Dendritic cell treated with granulocyte-macrophage colony-stimulating factor and Interleukin-4, amounts not matched to agents 40 ng/mL and 50 ng/mL, for 4 days (primary cell): ENCODE data around the gene KLHL6.
A peak's percentile ranks its signal among the peaks of the same experiment; 100 is the strongest.

Experiments
- H3K27ac Mint-ChIP-seq: one replicate; pipeline ENCODE4 v1.8.0; 2022; ENCODE audit warnings: mild to moderate bottlenecking, mixed read lengths
- H3K27me3 Mint-ChIP-seq: one replicate; pipeline ENCODE4 v1.8.0; 2022; ENCODE audit warnings: mild to moderate bottlenecking, mixed read lengths
- H3K36me3 Mint-ChIP-seq: one replicate; pipeline ENCODE4 v1.8.0; 2022; ENCODE audit warnings: low read depth, mixed read lengths
- H3K4me1 Mint-ChIP-seq: one replicate; pipeline ENCODE4 v1.8.0; 2022; ENCODE audit warnings: low read depth, mixed read lengths
- H3K4me3 Mint-ChIP-seq: one replicate; pipeline ENCODE4 v1.8.0; 2022; ENCODE audit warnings: mild to moderate bottlenecking, moderate library complexity, mixed read lengths
- H3K9me3 Mint-ChIP-seq: one replicate; pipeline ENCODE4 v1.8.0; 2022; ENCODE audit warnings: mixed read lengths
- intact Hi-C: fragments of 100-400 bp; cut with micrococcal nuclease; formaldehyde crosslinking; loops from one replicate; pipeline ENCODE4 v1.15.0; 2022

KLHL6 gene

DNA sequence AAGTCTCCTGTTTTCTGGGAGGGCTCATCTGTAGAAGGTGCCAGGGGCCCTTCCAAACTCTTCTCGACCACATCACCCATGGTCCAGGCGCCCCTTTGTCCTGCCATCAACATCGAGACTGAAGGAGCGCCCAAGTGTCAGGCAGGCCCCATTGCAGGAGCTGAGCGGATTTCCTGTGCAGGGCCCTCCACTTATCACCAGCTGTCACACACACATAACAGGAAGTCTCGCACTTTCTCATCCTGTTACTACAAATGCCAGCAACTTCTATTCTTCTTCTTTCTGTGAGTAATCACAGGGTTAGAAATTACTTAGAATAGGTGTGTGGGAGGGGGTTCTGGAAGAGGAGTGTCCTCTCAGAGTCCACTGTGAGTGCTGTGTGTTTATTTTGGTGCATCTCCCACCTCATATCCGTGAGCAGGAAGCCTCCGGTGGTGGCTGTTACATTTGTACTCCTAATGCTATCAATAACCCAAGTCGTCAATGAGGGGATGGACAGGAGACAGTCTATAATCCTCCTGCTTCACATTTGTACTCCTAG lies at the start of gene KLHL6:
Gene KLHL6, minus strand, starts transcription at position 166 of the 541 bp plus-strand sequence. Its CDS starts 53 bp downstream, at position 113.
- peak within 1 kb of the TSS; percentile 85 for H3K4me3 Mint-ChIP-seq
- H3K4me1 Mint-ChIP-seq: peaks cover 52% of the 10 kb centered on the region
- intact Hi-C loops: no loop called here
- H3K27me3 Mint-ChIP-seq: no peaks in the 10 kb centered on the region
- peak within 1 kb of the TSS; percentile 92 for H3K27ac Mint-ChIP-seq
- H3K9me3 Mint-ChIP-seq: no peaks in the 10 kb centered on the region
- peaks cover 14% of the 10 kb centered on the region for H3K36me3 Mint-ChIP-seq

DNA sequence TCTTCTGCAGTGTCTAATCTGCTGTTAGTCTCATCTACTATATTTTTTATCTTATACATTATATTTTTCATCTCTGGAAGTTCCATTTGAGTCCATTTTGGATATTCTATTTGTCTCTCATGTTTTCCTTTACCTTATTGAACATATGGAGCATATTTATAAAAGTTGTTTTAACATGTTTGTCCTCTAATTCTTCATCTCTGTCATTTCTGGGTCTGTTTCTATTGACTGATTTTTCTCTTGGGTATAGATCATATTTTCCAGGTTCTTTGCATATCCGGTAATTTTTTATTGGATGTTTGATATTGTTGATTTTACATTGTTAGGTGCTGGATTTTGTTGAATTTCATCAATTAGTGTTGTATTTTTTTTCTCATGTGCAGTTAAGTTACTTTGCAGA lies 42.5 kb upstream of the KLHL6 start:
- no peak overlapping the region for H3K27ac Mint-ChIP-seq
- H3K4me1 Mint-ChIP-seq: peaks cover 1% of the 10 kb centered on the region
- H3K9me3 Mint-ChIP-seq: peaks cover 23% of the 10 kb centered on the region
- no peaks in the 10 kb centered on the region for H3K27me3 Mint-ChIP-seq
- H3K4me3 Mint-ChIP-seq: no peak overlapping the region
- intact Hi-C loops: no loop called here
- peaks cover 6% of the 10 kb centered on the region for H3K36me3 Mint-ChIP-seq

DNA sequence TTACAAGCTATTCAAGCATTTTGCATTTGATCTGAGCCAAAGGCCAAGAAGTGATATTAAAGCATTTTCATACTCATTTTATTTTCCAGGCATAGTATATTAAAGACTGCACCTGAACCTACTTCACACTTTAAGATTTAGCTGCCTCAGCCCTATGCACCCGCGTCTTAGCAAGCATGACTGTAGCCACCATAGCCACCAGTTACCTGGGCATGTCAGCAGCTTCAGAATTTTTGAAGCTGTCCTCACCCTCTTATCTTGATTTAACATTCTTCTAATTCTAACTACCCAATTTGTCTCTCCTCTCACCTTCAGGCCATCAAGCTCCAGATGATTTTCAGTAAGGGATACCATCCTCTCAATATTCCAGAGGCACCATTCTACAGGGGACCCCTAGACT lies 39.1 kb upstream of the KLHL6 start:
- peaks cover 26% of the 10 kb centered on the region for H3K4me1 Mint-ChIP-seq
- peaks cover 6% of the 10 kb centered on the region for H3K36me3 Mint-ChIP-seq
- H3K27me3 Mint-ChIP-seq: no peaks in the 10 kb centered on the region
- no peak overlapping the region for H3K27ac Mint-ChIP-seq
- intact Hi-C loops: no loop called here
- peaks cover 23% of the 10 kb centered on the region for H3K9me3 Mint-ChIP-seq
- no peak overlapping the region for H3K4me3 Mint-ChIP-seq

- H3K9me3 Mint-ChIP-seq: peaks cover 18% of the 10 kb centered on the region
- H3K27ac Mint-ChIP-seq: peak overlapping the region; percentile 12
- H3K36me3 Mint-ChIP-seq: peaks cover under 1% of the 10 kb centered on the region
- no peak overlapping the region for H3K4me3 Mint-ChIP-seq
- intact Hi-C loops: loop anchor here (1.0 kb wide), 1 partner anchor 124 kb away; no protein-coding TSS in a partner anchor
- no peaks in the 10 kb centered on the region for H3K27me3 Mint-ChIP-seq
- peaks cover 34% of the 10 kb centered on the region for H3K4me1 Mint-ChIP-seq
Measured at GRCh38 chr3:183592821-183593220, 37.3 kb upstream of the KLHL6 start.

DNA sequence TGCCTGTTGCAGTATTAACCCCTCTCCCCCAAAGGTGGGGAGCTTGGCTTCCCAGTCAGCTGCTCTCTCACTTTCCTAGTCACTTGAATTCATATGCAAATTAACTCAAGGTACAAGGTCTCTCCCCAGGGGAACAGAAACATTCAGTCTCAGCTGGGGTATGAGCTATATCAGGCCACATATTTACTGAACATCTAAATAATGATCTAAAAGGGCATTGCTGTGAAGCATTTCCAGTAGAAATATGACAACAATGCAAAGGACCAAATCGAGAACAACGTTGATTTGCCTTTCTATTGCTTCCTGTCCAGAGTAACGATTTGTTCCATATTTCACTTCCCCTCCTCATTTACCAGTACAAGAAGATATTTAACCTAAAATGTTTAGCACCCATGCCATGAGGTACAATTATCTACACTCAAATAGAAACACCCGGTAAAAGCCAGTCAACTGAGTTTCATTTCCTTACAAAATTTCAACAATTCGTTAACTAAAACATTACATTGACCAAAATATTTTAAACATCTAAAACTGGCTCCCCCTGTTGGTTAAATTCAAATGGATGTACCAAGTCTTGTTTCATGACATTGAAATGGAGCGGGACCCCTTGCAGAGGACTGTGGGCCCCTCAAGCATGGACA lies 36.5 kb upstream of the KLHL6 start:
- Mint-ChIP-seq H3K4me1 (peaks cover 42% of the 10 kb centered on the region), H3K9me3 (peaks cover 14% of the 10 kb centered on the region), H3K27ac (peak overlapping the region; percentile 12), H3K27me3 (no peaks in the 10 kb centered on the region), H3K36me3 (no peaks in the 10 kb centered on the region), H3K4me3 (peak overlapping the region; percentile 17)
- intact Hi-C loops: loop anchor here (1.0 kb wide), 1 partner anchor 123 kb away; no protein-coding TSS in a partner anchor

- no peak overlapping the region for H3K27ac Mint-ChIP-seq
- no peak overlapping the region for H3K4me3 Mint-ChIP-seq
- H3K27me3 Mint-ChIP-seq: no peaks in the 10 kb centered on the region
- intact Hi-C loops: no loop called here
- peaks cover 8% of the 10 kb centered on the region for H3K9me3 Mint-ChIP-seq
- H3K36me3 Mint-ChIP-seq: no peaks in the 10 kb centered on the region
- peaks cover 51% of the 10 kb centered on the region for H3K4me1 Mint-ChIP-seq
Measured at GRCh38 chr3:183590442-183590841, 34.9 kb upstream of the KLHL6 start.

GRCh38 chr3:183587336-183587735 lies 31.8 kb upstream of the KLHL6 start:
- Mint-ChIP-seq H3K4me1 (peaks cover 43% of the 10 kb centered on the region), H3K27me3 (no peaks in the 10 kb centered on the region), H3K27ac (peak overlapping the region; percentile 62), H3K4me3 (no peak overlapping the region), H3K9me3 (peaks cover 8% of the 10 kb centered on the region), H3K36me3 (no peaks in the 10 kb centered on the region)
- intact Hi-C loops: no loop called here

DNA sequence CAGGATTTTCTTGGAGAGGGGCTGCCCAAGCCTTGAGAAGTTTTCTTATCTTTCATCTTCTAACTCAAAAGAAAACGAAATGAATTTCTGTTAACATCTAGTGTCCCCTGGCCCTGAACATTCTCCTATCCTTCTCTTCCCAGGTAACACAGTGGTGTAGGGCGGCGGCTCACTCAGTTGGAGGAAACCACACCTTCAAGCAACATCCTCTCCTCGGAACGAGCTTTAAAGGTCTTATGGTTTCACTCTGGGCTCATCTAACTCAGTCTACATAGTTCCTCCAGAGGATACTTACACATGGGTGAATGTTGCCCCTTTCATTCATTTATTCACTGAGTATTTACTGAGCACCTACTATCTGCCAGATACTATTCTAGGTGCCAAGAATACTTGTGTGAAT lies 31.0 kb upstream of the KLHL6 start:
- H3K36me3 Mint-ChIP-seq: no peaks in the 10 kb centered on the region
- H3K27ac Mint-ChIP-seq: peak overlapping the region; percentile 62
- H3K4me1 Mint-ChIP-seq: peaks cover 35% of the 10 kb centered on the region
- H3K4me3 Mint-ChIP-seq: no peak overlapping the region
- intact Hi-C loops: no loop called here
- H3K27me3 Mint-ChIP-seq: no peaks in the 10 kb centered on the region
- peaks cover 8% of the 10 kb centered on the region for H3K9me3 Mint-ChIP-seq

DNA sequence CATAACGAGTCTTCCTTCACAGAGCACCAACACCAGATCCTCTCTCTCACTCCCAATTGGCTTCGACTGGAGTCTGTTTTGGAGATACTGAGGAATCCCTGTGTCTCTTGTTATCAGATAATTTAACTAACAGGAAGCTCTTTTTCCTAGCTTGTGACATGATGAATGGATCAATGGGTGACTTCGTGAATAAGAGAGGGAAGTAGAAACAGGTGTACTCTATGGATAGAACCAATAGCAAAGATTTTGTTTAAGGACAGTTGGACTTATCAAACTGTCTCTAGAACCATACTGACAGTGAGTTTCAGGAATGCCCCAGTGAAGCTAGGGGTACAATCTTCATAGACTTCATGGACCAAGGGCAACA lies 29.4 kb upstream of the KLHL6 start:
- intact Hi-C loops: no loop called here
- peaks cover 8% of the 10 kb centered on the region for H3K9me3 Mint-ChIP-seq
- no peak overlapping the region for H3K27ac Mint-ChIP-seq
- H3K4me3 Mint-ChIP-seq: no peak overlapping the region
- no peaks in the 10 kb centered on the region for H3K36me3 Mint-ChIP-seq
- peaks cover 24% of the 10 kb centered on the region for H3K4me1 Mint-ChIP-seq
- no peaks in the 10 kb centered on the region for H3K27me3 Mint-ChIP-seq

GRCh38 chr3:183584246-183584913 lies 28.9 kb upstream of the KLHL6 start:
- H3K27me3 Mint-ChIP-seq: no peaks in the 10 kb centered on the region
- intact Hi-C loops: no loop called here
- H3K27ac Mint-ChIP-seq: no peak overlapping the region
- H3K4me3 Mint-ChIP-seq: no peak overlapping the region
- H3K36me3 Mint-ChIP-seq: no peaks in the 10 kb centered on the region
- peaks cover 8% of the 10 kb centered on the region for H3K9me3 Mint-ChIP-seq
- peaks cover 24% of the 10 kb centered on the region for H3K4me1 Mint-ChIP-seq

- H3K4me3 Mint-ChIP-seq: no peak overlapping the region
- H3K9me3 Mint-ChIP-seq: peaks cover 8% of the 10 kb centered on the region
- intact Hi-C loops: no loop called here
- H3K36me3 Mint-ChIP-seq: no peaks in the 10 kb centered on the region
- H3K27me3 Mint-ChIP-seq: no peaks in the 10 kb centered on the region
- H3K4me1 Mint-ChIP-seq: peaks cover 24% of the 10 kb centered on the region
- H3K27ac Mint-ChIP-seq: no peak overlapping the region
Measured at GRCh38 chr3:183583331-183584245, 28.1 kb upstream of the KLHL6 start.

DNA sequence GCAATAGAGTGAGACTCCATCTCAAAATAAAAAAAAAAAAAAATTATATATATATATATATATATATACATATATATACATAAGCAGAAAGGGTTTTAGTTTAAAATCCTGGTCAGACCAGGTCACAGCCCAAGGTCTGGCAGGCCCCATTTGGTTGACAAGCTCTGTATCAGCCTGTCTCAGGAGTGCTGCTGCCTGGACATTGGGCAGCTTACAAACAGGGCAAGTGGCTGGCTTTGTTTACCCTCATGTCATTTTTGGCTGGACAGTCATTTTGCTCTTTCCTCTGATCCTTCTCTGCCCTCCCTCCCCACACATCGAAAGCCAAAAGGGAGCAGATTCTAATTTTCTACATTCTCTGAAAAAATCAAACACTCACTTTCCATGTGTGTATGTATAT lies 26.7 kb upstream of the KLHL6 start:
- H3K4me1 Mint-ChIP-seq: peaks cover 19% of the 10 kb centered on the region
- H3K9me3 Mint-ChIP-seq: no peaks in the 10 kb centered on the region
- no peak overlapping the region for H3K4me3 Mint-ChIP-seq
- H3K36me3 Mint-ChIP-seq: no peaks in the 10 kb centered on the region
- no peak overlapping the region for H3K27ac Mint-ChIP-seq
- H3K27me3 Mint-ChIP-seq: peaks cover 8% of the 10 kb centered on the region
- intact Hi-C loops: no loop called here

- H3K9me3 Mint-ChIP-seq: no peaks in the 10 kb centered on the region
- H3K36me3 Mint-ChIP-seq: no peaks in the 10 kb centered on the region
- intact Hi-C loops: no loop called here
- H3K27me3 Mint-ChIP-seq: peaks cover 8% of the 10 kb centered on the region
- H3K4me1 Mint-ChIP-seq: peaks cover 14% of the 10 kb centered on the region
- no peak overlapping the region for H3K4me3 Mint-ChIP-seq
- H3K27ac Mint-ChIP-seq: no peak overlapping the region
Measured at GRCh38 chr3:183581496-183582155, 26.1 kb upstream of the KLHL6 start.
